H1 (cell line): ENCODE data around the gene UBB. TPM values are rescaled to one million over a fixed set of nuclear protein-coding genes. Genes with fewer than 3 reads are reported as not detected.

Experiments used
- CTCF ChIA-PET: fragments of 300-600 bp; sonication (Branson Sonifier 250); formaldehyde crosslinking; loops from one replicate; lab custom pipeline; 2021; ENCODE audit not compliant: partially characterized antibody; lab: Charles Lee
- POLR2A ChIA-PET: fragments of 300-600 bp; sonication (Branson Sonifier 250); formaldehyde crosslinking; loops from one replicate; lab custom pipeline; 2021; ENCODE audit warnings: inconsistent platforms; ENCODE audit not compliant: partially characterized antibody; lab: Charles Lee
- DNase-seq, 2 experiments: peaks; one replicate each; pipeline versions ENCODE4 v3.0.0 to v3.0.0-alpha.2; 2010 to 2022; ENCODE audit warnings: low spot score in 2 of 2, low read depth in 1 of 2, mixed read lengths in 1 of 2
- FAIRE-seq: peaks from 2 replicates; lab custom pipeline; 2011; peaks lifted over from hg19 to GRCh38; lab: Jason Lieb, UNC
- H2AFZ ChIP-seq: 2 replicates; pipeline ENCODE4 v1.8.1; 2012; ENCODE audit warnings: low read length, inconsistent platforms
- H2AK5ac ChIP-seq: 2 replicates; pipeline ENCODE4 v1.6.1; 2013; ENCODE audit warnings: low read depth, low read length
- H2BK120ac ChIP-seq: replicated peaks from 2 replicates; pipeline ENCODE3; 2013; ENCODE audit warnings: low read depth, low read length, inconsistent platforms
- H2BK12ac ChIP-seq: 2 replicates; pipeline ENCODE4 v1.6.1; 2013; ENCODE audit warnings: low read depth, low read length
- H2BK15ac ChIP-seq: 2 replicates; pipeline ENCODE4 v1.6.1; 2013; ENCODE audit warnings: low read length
- H2BK20ac ChIP-seq: 2 replicates; pipeline ENCODE4 v1.6.1; 2013; ENCODE audit warnings: low read length
- H2BK5ac ChIP-seq: 2 replicates; pipeline ENCODE4 v1.6.1; 2013; ENCODE audit warnings: low read depth, low read length
- H3K14ac ChIP-seq: 2 replicates; pipeline ENCODE4 v1.6.1; 2013; ENCODE audit warnings: inconsistent platforms; ENCODE audit not compliant: insufficient read length
- H3K18ac ChIP-seq: 2 replicates; pipeline ENCODE4 v1.6.1; 2013; ENCODE audit warnings: low read length; ENCODE audit errors: extremely low read depth
- H3K23ac ChIP-seq: 2 replicates; pipeline ENCODE4 v1.6.1; 2013; ENCODE audit warnings: inconsistent platforms; ENCODE audit not compliant: insufficient read length
- H3K23me2 ChIP-seq: 2 replicates; pipeline ENCODE4 v1.6.1; 2013; ENCODE audit warnings: low read depth, low read length
- H3K27ac ChIP-seq: 2 replicates; pipeline ENCODE4 v1.6.1; 2011; ENCODE audit warnings: low read depth, low read length, inconsistent platforms
- H3K27me3 ChIP-seq, 4 experiments: replicated peaks in 1 of 4; 1 replicate in 1 of 4; 2 replicates in 3 of 4; pipeline versions ENCODE4 v1.6.1 to v1.8.1; 2011 to 2013; ENCODE audit warnings: low read length in 3 of 4, mild to moderate bottlenecking in 3 of 4, inconsistent platforms in 2 of 4, mixed read lengths in 2 of 4, moderate library complexity in 1 of 4; ENCODE audit not compliant: control insufficient read depth in 3 of 4, insufficient read depth in 3 of 4; ENCODE audit errors: extremely low read depth in 1 of 4
- H3K36me3 ChIP-seq, 4 experiments: 2 replicates each; pipeline versions ENCODE4 v1.6.1 to v1.8.1; 2011 to 2013; ENCODE audit warnings: mild to moderate bottlenecking in 4 of 4, low read length in 3 of 4, moderate library complexity in 2 of 4, control low read depth in 1 of 4, inconsistent platforms in 1 of 4; ENCODE audit not compliant: insufficient read depth in 4 of 4, control insufficient read depth in 2 of 4
- H3K4ac ChIP-seq: replicated peaks from 2 replicates; pipeline ENCODE3; 2013; ENCODE audit warnings: low read length, low read depth, mixed read lengths, inconsistent platforms; ENCODE audit not compliant: insufficient read length
- H3K4me1 ChIP-seq, 4 experiments: replicated peaks in 1 of 4; 1 replicate in 1 of 4; 2 replicates in 3 of 4; pipeline versions ENCODE4 v1.6.1 to v1.8.1; 2011 to 2013; ENCODE audit warnings: low read length in 3 of 4, inconsistent platforms in 2 of 4, mixed read lengths in 1 of 4; ENCODE audit not compliant: insufficient read depth in 4 of 4, control insufficient read depth in 3 of 4
- H3K4me2 ChIP-seq, 2 experiments: 2 replicates each; pipeline versions ENCODE4 v1.6.1 to v1.8.1; 2011 to 2013; ENCODE audit warnings: low read depth in 2 of 2, low read length in 2 of 2, control low read depth in 1 of 2, inconsistent platforms in 1 of 2, mild to moderate bottlenecking in 1 of 2; ENCODE audit not compliant: insufficient read depth in 1 of 2
- H3K4me3 ChIP-seq, 4 experiments: fragments of 200-600, 300-600 bp in 1 of 4; sonication (generic), shearing (Covaris generic), sonication (Bioruptor Twin) in 1 of 4; 2 replicates each; pipeline versions ENCODE4 v1.5.1 to v1.8.1; 2011 to 2016; ENCODE audit warnings: low read length in 4 of 4, low read depth in 3 of 4, control low read depth in 2 of 4, inconsistent platforms in 2 of 4, mild to moderate bottlenecking in 2 of 4, mixed read lengths in 1 of 4, moderate library complexity in 1 of 4; ENCODE audit not compliant: insufficient read depth in 2 of 4; ENCODE audit errors: extremely low read depth in 1 of 4
- H3K56ac ChIP-seq: replicated peaks from 2 replicates; pipeline ENCODE3; 2013; ENCODE audit warnings: low read depth, mild to moderate bottlenecking, mixed read lengths, low read length, inconsistent platforms; ENCODE audit not compliant: insufficient read length
- H3K79me1 ChIP-seq: 2 replicates; pipeline ENCODE4 v1.6.1; 2013; ENCODE audit warnings: low read depth, low read length, control low read depth
- H3K79me2 ChIP-seq, 2 experiments: 2 replicates each; pipeline versions ENCODE4 v1.6.1 to v1.8.1; 2012 to 2013; ENCODE audit warnings: low read length in 2 of 2, mild to moderate bottlenecking in 2 of 2, inconsistent platforms in 1 of 2; ENCODE audit not compliant: insufficient read depth in 2 of 2, control insufficient read depth in 1 of 2
- H3K9ac ChIP-seq, 4 experiments: replicated peaks in 1 of 4; 1 replicate in 1 of 4; 2 replicates in 3 of 4; pipeline versions ENCODE4 v1.6.1 to v1.8.1; 2011 to 2013; ENCODE audit warnings: low read depth in 3 of 4, low read length in 3 of 4, control low read depth in 2 of 4, mild to moderate bottlenecking in 2 of 4, moderate library complexity in 2 of 4, inconsistent platforms in 1 of 4; ENCODE audit errors: extremely low read depth in 1 of 4
- H3K9me3 ChIP-seq, 2 experiments: 2 replicates each; pipeline versions ENCODE4 v1.6.1 to v1.8.1; 2012 to 2013; ENCODE audit warnings: mild to moderate bottlenecking in 2 of 2, moderate library complexity in 2 of 2, control low read depth in 1 of 2, inconsistent platforms in 1 of 2, low read depth in 1 of 2, low read length in 1 of 2, mixed read lengths in 1 of 2; ENCODE audit not compliant: insufficient read depth in 2 of 2
- H4K20me1 ChIP-seq, 2 experiments: replicated peaks in 1 of 2; 2 replicates each; pipeline versions ENCODE3 to v1.8.1; 2011 to 2013; ENCODE audit warnings: inconsistent platforms in 2 of 2, low read length in 2 of 2, mild to moderate bottlenecking in 1 of 2; ENCODE audit not compliant: insufficient read depth in 2 of 2, control insufficient read depth in 1 of 2
- H4K5ac ChIP-seq: 2 replicates; pipeline ENCODE4 v1.6.1; 2013; ENCODE audit warnings: low read length, low read depth, mixed read lengths, inconsistent platforms; ENCODE audit not compliant: insufficient read length
- H4K8ac ChIP-seq: 2 replicates; pipeline ENCODE4 v1.8.0; 2013; ENCODE audit warnings: mild to moderate bottlenecking, moderate library complexity, low read length, inconsistent platforms; ENCODE audit not compliant: insufficient read depth; ENCODE audit errors: extremely low read depth
- H4K91ac ChIP-seq: replicated peaks from 2 replicates; pipeline ENCODE3; 2013; ENCODE audit warnings: low read length, mixed read lengths, inconsistent platforms; ENCODE audit not compliant: insufficient read length
- CHD2 ChIP-seq: IDR thresholded peaks from 2 replicates; pipeline ENCODE4 v1.6.1; 2012; ENCODE audit warnings: low read length, improper control_type of control experiment
- GABPA ChIP-seq: IDR thresholded peaks from 2 replicates; pipeline ENCODE4 v1.6.1; 2011; ENCODE audit warnings: mild to moderate bottlenecking, low read length, moderate library complexity, borderline replicate concordance; ENCODE audit not compliant: insufficient read depth
- GTF2F1 ChIP-seq: IDR thresholded peaks from 2 replicates; pipeline ENCODE4 v1.6.1; 2012; ENCODE audit warnings: low read depth, low read length, improper control_type of control experiment, borderline replicate concordance
- HDAC2 ChIP-seq, 2 experiments: fragments of 300-600 bp in 1 of 2; sonication (generic) in 1 of 2; IDR thresholded peaks; 2 replicates each; pipeline ENCODE4 v1.6.1; 2011 to 2012; ENCODE audit warnings: low read depth in 2 of 2, low read length in 2 of 2, mild to moderate bottlenecking in 2 of 2, moderate library complexity in 2 of 2, borderline replicate concordance in 1 of 2, inconsistent platforms in 1 of 2
- HDAC6 ChIP-seq: IDR thresholded peaks from one replicate; pipeline ENCODE4 v1.7.1; 2012; ENCODE audit warnings: low read depth, mild to moderate bottlenecking, inconsistent platforms, low read length, moderate library complexity
- WGBS, 2 experiments: shearing (Covaris generic) in 1 of 2; methylation state at CpG; one replicate each; pipeline versions ENCODE4 v1.1.6 to v1.1.7; 2013 to 2015; ENCODE audit warnings: low lambda C conversion rate in 2 of 2, mixed read lengths in 2 of 2, inconsistent platforms in 1 of 2, low coverage in 1 of 2, missing lambda C conversion rate in 1 of 2; ENCODE audit not compliant: insufficient replicate concordance in 2 of 2, insufficient coverage in 1 of 2, insufficient read length in 1 of 2; ENCODE audit errors: extremely low coverage in 1 of 2, missing lambda C conversion rate in 1 of 2; 5-methylcytosine and 5-hydroxymethylcytosine counted together
- polyA plus RNA-seq, 7 experiments: library from polyadenylated mRNA; depleted of rRNA in 3 of 7; stranded (reverse) in 5 of 7; unstranded in 2 of 7; fragments of >200 nt in 5 of 7; fragments of 200-250 nt in 2 of 7; gene quantifications; 1 replicate in 5 of 7; 2 replicates in 1 of 7; 4 replicates in 1 of 7; pipeline versions ENCODE4 v1.2.1 to v1.2.3, GENCODE V29; 2011 to 2013; ENCODE audit warnings: missing spikeins in 2 of 7, mixed read lengths in 2 of 7
- total RNA-seq: library from RNA; stranded (reverse); fragmentation: NEBNext Ultra II Directional; extraction: Animal tissue kit (Norgen Biotek cat#: 25700); gene quantifications from 2 replicates; pipeline ENCODE4 v1.2.1, GENCODE V29; 2021

The UBB gene
- total and polyA plus RNA-seq, 2 of the 8 experiments (the other 6 are each of a cell fraction or from before 2014, with no cell fraction given): 1,597 to 1,605 TPM

GRCh38 chr17:16384557-16384956, 3.7 kb downstream of the UBB start:
- POLR2A ChIA-PET: interaction anchor here (1.5 to 8.8 kb wide), 4 partner anchors 9 to 54 kb away, joined by 3 to 120 read pairs (median 6); no protein-coding TSS in a partner anchor
- peaks cover 3 to 9% of the 10 kb centered on the region in 2 experiments for H4K20me1 ChIP-seq
- H2BK20ac ChIP-seq: no peak overlapping the region
- no peak for DNase-seq
- H3K79me2 ChIP-seq: peaks cover 0 to 30% of the 10 kb centered on the region in 2 experiments; a peak in 2 of 4 replicates
- no peak overlapping the region for H2BK15ac ChIP-seq
- H3K4me3 ChIP-seq: no peak overlapping the region
- H3K27ac ChIP-seq: no peak overlapping the region
- H4K5ac ChIP-seq: no peak overlapping the region
- H3K14ac ChIP-seq: no peak overlapping the region
- H3K23me2 ChIP-seq: peaks cover 2% of the 10 kb centered on the region
- WGBS, 2 experiments: 88% methylated on average over 5 of the region's 5 CpGs; no CpG with 5 or more reads in 1 of the 2 experiments
- TF ChIP-seq GTF2F1 (no peak), HDAC2 (IDR thresholded peaks at IDR 0.05; ENCODE audit: borderline replicate concordance in 1 of 2, low read depth in 2 of 2, low read length in 2 of 2) (no peak), CHD2 (no peak), GABPA (no peak), HDAC6 (no peak)
- TF ChIP-seq, all 59 proteins: peak for 0
- no peak overlapping the region for H3K4ac ChIP-seq
- CTCF ChIA-PET: interaction anchor here (1.3 to 1.7 kb wide), 2 partner anchors 21 to 31 kb away, joined by 3 to 8 read pairs; partner anchors contain the start of gene TRPV2
- H2AK5ac ChIP-seq: no peak overlapping the region
- H3K36me3 ChIP-seq: peaks cover 4 to 24% (median 15%) of the 10 kb centered on the region in 4 experiments
- no peaks in the 10 kb centered on the region for H3K27me3 ChIP-seq
- H3K4me1 ChIP-seq: peaks cover 0 to 5% (median 3%) of the 10 kb centered on the region in 4 experiments; a peak in 3 of 7 replicates
- H4K8ac ChIP-seq: no peak overlapping the region
- H3K9ac ChIP-seq: no peak overlapping the region
- H3K23ac ChIP-seq: no peak overlapping the region
- H4K91ac ChIP-seq: no peak overlapping the region
- H2BK120ac ChIP-seq: no peak overlapping the region
- H3K18ac ChIP-seq: no peak overlapping the region
- H3K4me2 ChIP-seq: no peak overlapping the region
- H3K79me1 ChIP-seq: 0 out of 2 replicates have a peak, but pooled peaks cover 6% of the 10 kb centered on the region
- H3K9me3 ChIP-seq: no peaks in the 10 kb centered on the region
- FAIRE-seq: no peak
- H3K56ac ChIP-seq: no peak overlapping the region
- H2AFZ ChIP-seq: no peak overlapping the region
- H2BK12ac ChIP-seq: no peak overlapping the region
- H2BK5ac ChIP-seq: no peak overlapping the region
